Neural cell (in vitro differentiated cells): ENCODE data around the gene TBX2.

Experiments
- EZH2 ChIP-seq: fragments of 200-600, 300-800 bp; shearing (Covaris generic), sonication (generic); IDR thresholded peaks from 2 replicates; pipeline ENCODE4 v1.6.1; 2014; ENCODE audit warnings: antibody characterized with exemption, low read length, borderline replicate concordance, mild to moderate bottlenecking; ENCODE audit not compliant: insufficient read depth, poor library complexity, severe bottlenecking
- POLR2AphosphoS5 ChIP-seq: IDR thresholded peaks from 2 replicates; pipeline ENCODE4 v1.6.1; 2012

GRCh38 chr17:61422869-61423268 lies 23.2 kb downstream of the TBX2 start:
- TF ChIP-seq POLR2AphosphoS5: no peak
- TF ChIP-seq EZH2: no peak
